ENCODE results near the gene TNK1.

Gene TNK1

GRCh38 chr17:7409716-7410115 is 28.8 kb downstream of the TNK1 start:
- H3K9ac ChIP-seq (ENCODE audit: insufficient read length), result no peak overlapping the region
- DNase-seq (ENCODE audit: low read depth, low spot score), result no peak
- 0 out of 2 replicates have a peak, but pooled peaks cover 5% of the 10 kb centered on the region for H3K36me3 ChIP-seq (ENCODE audit: insufficient read depth, low read length)
- H3K27ac ChIP-seq, result no peak overlapping the region
- no peak overlapping the region for H3K4me3 ChIP-seq
- no peaks in the 10 kb centered on the region for H3K9me3 ChIP-seq (ENCODE audit: low read depth, low read length)
- TF ChIP-seq EZH2 (IDR thresholded peaks at IDR 0.05) (no peak), FOXP2 (optimal IDR thresholded peaks at IDR 0.05; ENCODE audit: control extremely low read depth, extremely low read length, insufficient read depth) (no peak), POLR2AphosphoS5 (IDR thresholded peaks at IDR 0.05; ENCODE audit: borderline replicate concordance, low read depth, low read length) (no peak)

GRCh38 chr17:7410634-7411426 is 29.9 kb downstream of the TNK1 start:
- Histone ChIP-seq H3K36me3 (ENCODE audit: insufficient read depth, low read length) (peaks cover 5% of the 10 kb centered on the region; the same call in 1 of the 2 replicates), H3K9ac (ENCODE audit: insufficient read length) (no peak overlapping the region), H3K4me3 (no peak overlapping the region), H3K9me3 (ENCODE audit: low read depth, low read length) (no peaks in the 10 kb centered on the region), H3K27ac (no peak overlapping the region)
- TF ChIP-seq EZH2 (IDR thresholded peaks at IDR 0.05) (no peak), FOXP2 (optimal IDR thresholded peaks at IDR 0.05; ENCODE audit: control extremely low read depth, extremely low read length, insufficient read depth) (no peak), POLR2AphosphoS5 (IDR thresholded peaks at IDR 0.05; ENCODE audit: borderline replicate concordance, low read depth, low read length) (no peak)
- DNase-seq (ENCODE audit: low read depth, low spot score), result no peak

- no peak for DNase-seq (ENCODE audit: low read depth, low spot score)
- Histone ChIP-seq H3K27ac (no peak overlapping the region), H3K9ac (ENCODE audit: insufficient read length) (no peak overlapping the region), H3K9me3 (ENCODE audit: low read depth, low read length) (no peaks in the 10 kb centered on the region), H3K36me3 (ENCODE audit: insufficient read depth, low read length) (peaks cover 5% of the 10 kb centered on the region; the same call in 1 of the 2 replicates), H3K4me3 (no peak overlapping the region)
- TF ChIP-seq EZH2 (IDR thresholded peaks at IDR 0.05) (no peak), POLR2AphosphoS5 (IDR thresholded peaks at IDR 0.05; ENCODE audit: borderline replicate concordance, low read depth, low read length) (no peak), FOXP2 (optimal IDR thresholded peaks at IDR 0.05; ENCODE audit: control extremely low read depth, extremely low read length, insufficient read depth) (no peak)
Observed at GRCh38 chr17:7411427-7411750, 30.5 kb downstream of the TNK1 start.

- Histone ChIP-seq H3K27ac (no peak overlapping the region), H3K4me3 (no peak overlapping the region), H3K36me3 (ENCODE audit: insufficient read depth, low read length) (peaks cover 5% of the 10 kb centered on the region; the same call in 1 of the 2 replicates), H3K9ac (ENCODE audit: insufficient read length) (no peak overlapping the region), H3K9me3 (ENCODE audit: low read depth, low read length) (no peaks in the 10 kb centered on the region)
- TF ChIP-seq FOXP2 (optimal IDR thresholded peaks at IDR 0.05; ENCODE audit: control extremely low read depth, extremely low read length, insufficient read depth) (no peak), EZH2 (IDR thresholded peaks at IDR 0.05) (no peak), POLR2AphosphoS5 (IDR thresholded peaks at IDR 0.05; ENCODE audit: borderline replicate concordance, low read depth, low read length) (no peak)
- DNase-seq (ENCODE audit: low read depth, low spot score), result no peak
Observed at GRCh38 chr17:7413346-7413985, 32.6 kb downstream of the TNK1 start.

GRCh38 chr17:7414837-7415236 is 33.9 kb downstream of the TNK1 start:
- Histone ChIP-seq H3K9me3 (ENCODE audit: low read depth, low read length) (no peaks in the 10 kb centered on the region), H3K36me3 (ENCODE audit: insufficient read depth, low read length) (no peaks in the 10 kb centered on the region; the same call in 1 of the 2 replicates), H3K4me3 (no peak overlapping the region), H3K9ac (ENCODE audit: insufficient read length) (no peak overlapping the region), H3K27ac (no peak overlapping the region)
- no peak for TF ChIP-seq FOXP2 (optimal IDR thresholded peaks at IDR 0.05; ENCODE audit: control extremely low read depth, extremely low read length, insufficient read depth)
- TF ChIP-seq POLR2AphosphoS5 (IDR thresholded peaks at IDR 0.05; ENCODE audit: borderline replicate concordance, low read depth, low read length), result no peak
- no peak for TF ChIP-seq EZH2 (IDR thresholded peaks at IDR 0.05)
- no peak for DNase-seq (ENCODE audit: low read depth, low spot score)

GRCh38 chr17:7415784-7416183 is 34.9 kb downstream of the TNK1 start:
- Histone ChIP-seq H3K9me3 (ENCODE audit: low read depth, low read length) (no peaks in the 10 kb centered on the region), H3K4me3 (no peak overlapping the region), H3K36me3 (ENCODE audit: insufficient read depth, low read length) (no peaks in the 10 kb centered on the region; the same call in 1 of the 2 replicates), H3K9ac (ENCODE audit: insufficient read length) (no peak overlapping the region), H3K27ac (no peak overlapping the region)
- no peak for DNase-seq (ENCODE audit: low read depth, low spot score)
- TF ChIP-seq EZH2 (IDR thresholded peaks at IDR 0.05), result no peak
- TF ChIP-seq POLR2AphosphoS5 (IDR thresholded peaks at IDR 0.05; ENCODE audit: borderline replicate concordance, low read depth, low read length), result no peak
- TF ChIP-seq FOXP2 (optimal IDR thresholded peaks at IDR 0.05; ENCODE audit: control extremely low read depth, extremely low read length, insufficient read depth), result no peak

GRCh38 chr17:7416323-7416722 is 35.4 kb downstream of the TNK1 start:
- no peak overlapping the region for H3K9ac ChIP-seq (ENCODE audit: insufficient read length)
- H3K4me3 ChIP-seq, result no peak overlapping the region
- no peak for DNase-seq (ENCODE audit: low read depth, low spot score)
- TF ChIP-seq EZH2 (IDR thresholded peaks at IDR 0.05) (no peak), POLR2AphosphoS5 (IDR thresholded peaks at IDR 0.05; ENCODE audit: borderline replicate concordance, low read depth, low read length) (no peak), FOXP2 (optimal IDR thresholded peaks at IDR 0.05; ENCODE audit: control extremely low read depth, extremely low read length, insufficient read depth) (no peak)
- peak overlapping the region; percentile 42; the same call in 1 of the 2 replicates for H3K27ac ChIP-seq
- no peaks in the 10 kb centered on the region; the same call in 1 of the 2 replicates for H3K36me3 ChIP-seq (ENCODE audit: insufficient read depth, low read length)
- H3K9me3 ChIP-seq (ENCODE audit: low read depth, low read length), result no peaks in the 10 kb centered on the region

- no peak overlapping the region for H3K9ac ChIP-seq (ENCODE audit: insufficient read length)
- H3K27ac ChIP-seq, result no peak overlapping the region
- no peaks in the 10 kb centered on the region for H3K9me3 ChIP-seq (ENCODE audit: low read depth, low read length)
- TF ChIP-seq POLR2AphosphoS5 (IDR thresholded peaks at IDR 0.05; ENCODE audit: borderline replicate concordance, low read depth, low read length), result no peak
- no peaks in the 10 kb centered on the region; the same call in 1 of the 2 replicates for H3K36me3 ChIP-seq (ENCODE audit: insufficient read depth, low read length)
- no peak for DNase-seq (ENCODE audit: low read depth, low spot score)
- H3K4me3 ChIP-seq, result no peak overlapping the region
Observed at GRCh38 chr17:7417056-7417655, 36.3 kb downstream of the TNK1 start.

All from SK-N-MC (cell line).